GM23248 (cell line): ENCODE data around the gene SHFL. TPM values are rescaled to one million over a fixed set of nuclear protein-coding genes. Genes with fewer than 3 reads are reported as not detected.

Experiments
- DNase-seq: peaks from one replicate; pipeline ENCODE4 v3.0.0-alpha.2; 2015
- H2AFZ ChIP-seq: fragments of 200-600 bp; sonication (generic); 2 replicates; pipeline ENCODE4 v1.6.1; 2016; ENCODE audit warnings: antibody characterized with exemption
- H3F3A ChIP-seq: fragments of 200-600 bp; sonication (generic); 2 replicates; pipeline ENCODE4 v1.6.1; 2016; ENCODE audit warnings: mild to moderate bottlenecking, antibody characterized with exemption, mixed run types; ENCODE audit not compliant: insufficient read depth
- H3K27ac ChIP-seq: fragments of 200-600 bp; sonication (generic); 2 replicates; pipeline ENCODE4 v1.5.1; 2016; ENCODE audit warnings: mild to moderate bottlenecking
- H3K27me3 ChIP-seq: fragments of 200-600 bp; sonication (generic); replicated peaks from 2 replicates; pipeline ENCODE4 v1.6.1; 2016; ENCODE audit warnings: mild to moderate bottlenecking; ENCODE audit not compliant: insufficient read depth
- H3K36me3 ChIP-seq: fragments of 200-600 bp; sonication (generic); 2 replicates; pipeline ENCODE4 v1.6.1; 2016; ENCODE audit warnings: low read depth, mild to moderate bottlenecking
- H3K4me1 ChIP-seq: fragments of 200-600 bp; sonication (generic); 2 replicates; pipeline ENCODE4 v1.6.1; 2016; ENCODE audit warnings: mild to moderate bottlenecking; ENCODE audit not compliant: insufficient read depth
- H3K4me2 ChIP-seq: fragments of 200-600 bp; sonication (generic); one replicate; pipeline ENCODE4 v1.6.1; 2016; ENCODE audit warnings: mild to moderate bottlenecking; ENCODE audit not compliant: unreplicated experiment
- H3K4me3 ChIP-seq: fragments of 200-600 bp; sonication (generic); 2 replicates; pipeline ENCODE4 v1.5.1; 2016; ENCODE audit warnings: mild to moderate bottlenecking
- H3K79me2 ChIP-seq: fragments of 200-600 bp; sonication (generic); 2 replicates; pipeline ENCODE4 v1.6.1; 2016; ENCODE audit warnings: mild to moderate bottlenecking; ENCODE audit not compliant: insufficient read depth
- H3K9ac ChIP-seq: fragments of 200-600 bp; sonication (generic); 2 replicates; pipeline ENCODE4 v1.6.1; 2016; ENCODE audit warnings: mild to moderate bottlenecking
- H3K9me2 ChIP-seq: fragments of 200-600 bp; sonication (generic); 2 replicates; pipeline ENCODE4 v1.6.1; 2016; ENCODE audit warnings: mixed run types, mild to moderate bottlenecking, moderate library complexity; ENCODE audit not compliant: insufficient read depth
- H3K9me3 ChIP-seq: fragments of 200-600 bp; sonication (generic); one replicate; pipeline ENCODE4 v1.6.1; 2017; ENCODE audit warnings: low read depth
- H4K20me1 ChIP-seq: fragments of 200-600 bp; sonication (generic); 2 replicates; pipeline ENCODE4 v1.6.0; 2016; ENCODE audit not compliant: insufficient read depth
- EZH2 ChIP-seq: fragments of 200-600 bp; sonication (generic); IDR thresholded peaks from 2 replicates; pipeline ENCODE4 v1.6.1; 2018; ENCODE audit warnings: antibody characterized with exemption, mild to moderate bottlenecking; ENCODE audit not compliant: insufficient read depth, poor library complexity, severe bottlenecking
- EZH2phosphoT487 ChIP-seq: fragments of 200-600 bp; sonication (generic); IDR thresholded peaks from 2 replicates; pipeline ENCODE4 v1.6.1; 2018; ENCODE audit warnings: antibody characterized with exemption, moderate library complexity, mild to moderate bottlenecking, low read depth; ENCODE audit not compliant: insufficient read depth
- WGBS, 2 experiments: methylation state at CpG; one replicate each; pipeline ENCODE4 v1.1.6; 2015 to 2017; ENCODE audit warnings: low lambda C conversion rate in 2 of 2, low coverage in 1 of 2; ENCODE audit errors: missing lambda C conversion rate in 2 of 2; 5-methylcytosine and 5-hydroxymethylcytosine counted together
- in situ Hi-C: fragments of 300-500 bp; cut with MboI; formaldehyde crosslinking; loops from 2 replicates; pipeline ENCODE4 v1.15.0; 2020
- polyA plus RNA-seq: library from polyadenylated mRNA; unstranded; fragments of >200 nt; fragmentation: Nextera tagmentation; extraction: Ambion mirVana; gene quantifications from 2 replicates; pipeline ENCODE4 v1.2.1, GENCODE V29; 2016
- total RNA-seq: library from RNA; depleted of rRNA; stranded (reverse); fragments of >200 nt; shearing (Covaris generic); gene quantifications from 2 replicates; pipeline ENCODE4 v1.2.3, GENCODE V29; 2014

SHFL gene
- total and polyA plus RNA-seq, 2 experiments from 2014 or later, result 29.8 to 33.0 TPM

DNA sequence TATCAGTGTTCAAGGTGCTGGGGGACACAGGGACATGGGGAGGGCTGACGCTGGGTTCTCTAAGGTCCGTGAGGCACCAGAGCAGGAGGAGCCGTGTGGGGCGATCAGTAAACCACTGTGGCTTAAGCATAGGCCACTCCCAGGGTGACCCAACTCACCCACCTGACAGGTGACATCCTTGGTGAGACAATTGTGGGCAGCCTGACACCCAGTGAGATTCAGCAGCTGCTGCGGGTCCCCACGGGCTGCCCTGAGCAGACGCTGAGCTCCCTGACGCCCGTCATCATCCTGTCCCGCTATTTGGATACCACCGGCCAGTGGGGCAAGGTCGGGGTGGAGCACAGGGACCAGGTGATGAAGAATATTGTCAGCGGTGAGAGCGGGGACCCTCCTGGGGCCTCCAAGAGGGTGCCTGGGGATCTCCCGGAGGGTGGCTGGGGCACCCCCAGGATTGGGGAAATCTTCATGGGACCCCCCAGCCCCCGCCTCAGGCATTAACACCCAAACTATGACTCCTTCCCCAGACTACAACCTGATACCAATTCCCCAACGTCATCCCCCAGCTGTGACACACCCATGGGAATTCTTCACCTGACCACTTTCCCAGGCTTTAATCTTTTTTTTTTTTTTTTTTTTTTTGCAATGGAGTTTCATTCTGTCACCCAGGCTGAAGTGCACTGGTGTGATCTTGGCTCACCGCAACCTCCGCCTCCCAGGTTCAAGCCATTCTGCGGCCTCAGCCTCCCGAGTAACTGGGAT lies 33.3 kb upstream of the SHFL start:
- Histone ChIP-seq H2AFZ (no peak overlapping the region), H3K27ac (no peak overlapping the region), H3K27me3 (no peaks in the 10 kb centered on the region), H3K36me3 (no peaks in the 10 kb centered on the region), H3K9me2 (no peaks in the 10 kb centered on the region), H3K9ac (no peak overlapping the region), H3K4me1 (no peaks in the 10 kb centered on the region), H3K4me3 (no peak overlapping the region), H4K20me1 (no peaks in the 10 kb centered on the region), H3K9me3 (no peaks in the 10 kb centered on the region), H3F3A (no peaks in the 10 kb centered on the region), H3K79me2 (no peaks in the 10 kb centered on the region), H3K4me2 (no peak overlapping the region)
- no peak for DNase-seq
- TF ChIP-seq EZH2phosphoT487 (no peak), EZH2 (no peak)
- 49 to 50% methylated on average over 21 of the region's 21 CpGs for WGBS, 2 experiments
- in situ Hi-C loops, result no loop called here

DNA sequence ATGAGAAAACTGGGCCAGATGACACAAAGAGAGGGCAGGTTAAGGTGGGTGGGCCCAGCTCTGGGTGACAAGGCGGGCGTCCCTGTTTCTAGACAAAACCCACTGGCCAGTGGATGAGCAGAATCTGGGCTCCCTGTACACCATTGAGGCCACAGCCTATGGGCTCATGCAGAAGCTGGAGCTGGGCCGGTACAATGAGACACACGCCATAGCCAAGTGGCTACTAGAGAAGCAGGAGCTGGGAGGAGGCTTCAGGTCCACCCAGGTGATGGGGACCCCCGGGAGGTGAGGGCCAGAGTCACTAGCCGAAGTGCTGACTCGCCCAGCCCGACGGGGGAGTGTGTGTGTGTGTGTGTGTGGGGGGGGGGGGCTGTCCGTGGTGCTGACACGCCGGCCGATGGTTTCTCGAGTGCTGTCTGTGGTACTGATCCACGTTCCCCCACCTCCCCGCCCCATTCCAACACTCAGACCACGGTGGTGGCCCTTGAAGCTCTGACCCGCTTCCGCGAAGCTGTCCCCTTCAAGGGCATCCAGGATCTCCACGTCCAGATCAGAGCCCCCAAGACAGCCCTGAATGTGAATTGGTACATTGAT lies 24.3 kb upstream of the SHFL start:
- H3K9me3 ChIP-seq, result no peaks in the 10 kb centered on the region
- H3K4me3 ChIP-seq, result no peak overlapping the region
- no peaks in the 10 kb centered on the region for H3F3A ChIP-seq
- H3K79me2 ChIP-seq, result no peaks in the 10 kb centered on the region
- peak; percentile 39 for DNase-seq
- H3K9me2 ChIP-seq, result no peaks in the 10 kb centered on the region
- in situ Hi-C loops, result no loop called here
- no peaks in the 10 kb centered on the region for H3K36me3 ChIP-seq
- WGBS, 2 experiments, result 17 to 18% methylated on average over 12 to 21 of the region's 21 CpGs
- no peak overlapping the region for H2AFZ ChIP-seq
- no peak overlapping the region for H3K9ac ChIP-seq
- no peak overlapping the region for H3K4me2 ChIP-seq
- no peak for TF ChIP-seq EZH2
- no peak for TF ChIP-seq EZH2phosphoT487
- H3K27ac ChIP-seq, result no peak overlapping the region
- peaks cover 6% of the 10 kb centered on the region; the same call in 1 of the 2 replicates for H3K27me3 ChIP-seq
- H4K20me1 ChIP-seq, result no peaks in the 10 kb centered on the region
- no peaks in the 10 kb centered on the region for H3K4me1 ChIP-seq

DNA sequence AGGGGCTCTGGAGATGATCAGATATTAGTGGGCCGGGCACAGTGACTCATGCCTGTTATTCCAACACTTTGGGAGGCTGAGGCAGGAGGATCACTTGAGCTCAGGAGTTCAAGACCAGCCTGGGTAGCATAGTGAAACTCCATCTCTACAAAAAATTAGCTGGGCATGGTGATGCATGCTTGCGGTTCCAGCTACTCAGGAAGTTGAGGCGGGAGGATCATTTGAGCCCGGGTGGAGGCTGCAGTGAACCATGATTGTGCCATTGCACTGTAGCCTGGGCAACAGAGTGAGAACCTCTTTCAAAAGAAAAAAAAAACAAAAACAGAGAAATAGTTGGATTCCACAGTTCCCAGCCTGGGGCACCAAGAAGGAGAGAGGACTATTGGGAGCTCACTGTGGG lies 17.9 kb upstream of the SHFL start:
- H4K20me1 ChIP-seq, result no peaks in the 10 kb centered on the region
- H3K27me3 ChIP-seq, result no peaks in the 10 kb centered on the region
- H3F3A ChIP-seq, result no peaks in the 10 kb centered on the region
- no peak overlapping the region for H3K27ac ChIP-seq
- no peaks in the 10 kb centered on the region for H3K9me2 ChIP-seq
- TF ChIP-seq EZH2 (no peak), EZH2phosphoT487 (no peak)
- H2AFZ ChIP-seq, result no peak overlapping the region
- in situ Hi-C loops, result no loop called here
- no peaks in the 10 kb centered on the region for H3K79me2 ChIP-seq
- peak; percentile 7 for DNase-seq
- no peaks in the 10 kb centered on the region for H3K4me1 ChIP-seq
- no peak overlapping the region for H3K4me3 ChIP-seq
- no peak overlapping the region for H3K9ac ChIP-seq
- no peaks in the 10 kb centered on the region for H3K9me3 ChIP-seq
- WGBS, 2 experiments, result 55 to 56% methylated on average over 4 of the region's 4 CpGs
- no peaks in the 10 kb centered on the region for H3K36me3 ChIP-seq
- H3K4me2 ChIP-seq, result no peak overlapping the region

DNA sequence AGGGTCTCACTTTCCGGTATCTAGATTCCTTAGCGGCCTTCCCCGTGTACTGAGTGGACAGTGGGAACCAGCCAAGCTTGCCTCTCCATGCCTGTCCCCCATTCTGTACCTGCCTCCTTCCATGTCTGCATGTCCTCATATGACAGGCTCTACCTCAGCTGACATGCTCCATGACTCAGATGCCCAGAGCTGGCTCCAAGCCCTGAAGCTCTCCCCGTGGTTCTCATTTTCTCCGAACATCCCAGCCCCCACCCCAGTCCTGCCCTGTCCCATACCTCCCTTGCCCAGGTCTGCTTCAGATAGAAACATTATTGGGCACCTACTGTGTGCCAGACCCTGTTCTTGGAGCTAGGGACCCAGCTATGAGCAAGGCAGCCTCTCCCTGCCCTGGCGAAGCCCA lies 17.1 kb upstream of the SHFL start:
- Histone ChIP-seq H3K4me2 (no peak overlapping the region), H2AFZ (no peak overlapping the region), H3K9ac (no peak overlapping the region), H3F3A (no peaks in the 10 kb centered on the region), H3K79me2 (no peaks in the 10 kb centered on the region), H3K4me1 (no peaks in the 10 kb centered on the region), H3K27me3 (no peaks in the 10 kb centered on the region), H3K27ac (no peak overlapping the region), H3K36me3 (no peaks in the 10 kb centered on the region), H3K9me3 (no peaks in the 10 kb centered on the region), H4K20me1 (no peaks in the 10 kb centered on the region), H3K9me2 (no peaks in the 10 kb centered on the region), H3K4me3 (no peak overlapping the region)
- TF ChIP-seq EZH2phosphoT487, result no peak
- no peak for TF ChIP-seq EZH2
- peak; percentile 54 for DNase-seq
- in situ Hi-C loops, result no loop called here
- WGBS, 2 experiments, result 52 to 62% methylated on average over 6 of the region's 6 CpGs
